C4-2B (cell line): Measurements from ENCODE around the gene C11orf97.

ENCODE experiments used
- CTCF ChIP-seq: fragments of 450-650 bp; conservative IDR thresholded peaks from 2 replicates; pipeline ENCODE4 v1.5.1; 2017; ENCODE audit warnings: mild to moderate bottlenecking
- ZFX ChIP-seq: fragments of 450-650 bp; IDR thresholded peaks from 2 replicates; pipeline ENCODE4 v1.6.1; 2017

GRCh38 chr11:94486068-94486467 lies 26.2 kb upstream of the C11orf97 start:
- TF ChIP-seq CTCF (no peak), ZFX (no peak)
